Esophagus muscularis mucosa (tissue), 4 donors: ENCODE data around the gene PRCP. TPM values are rescaled to one million over a fixed set of nuclear protein-coding genes. Genes with fewer than 3 reads are reported as not detected.
"Not testable (repeated sequence)": the region's sequence is repeated elsewhere in the genome, so short reads cannot be mapped to it uniquely, and the experiment has no call there.

ENCODE experiments used
- DNase-seq: peaks from one replicate; pipeline ENCODE4 v3.0.0-alpha.2; 2017; ENCODE audit errors: extremely low spot score
- H3K27ac ChIP-seq, 4 donors: fragments of 200-600 bp; sonication (generic); replicated peaks in 1 of 4; 1 replicate in 3 of 4; 2 replicates in 1 of 4; pipeline ENCODE4 v1.5.1; 2016 to 2019; ENCODE audit warnings: mild to moderate bottlenecking in 1 of 4
- H3K27me3 ChIP-seq, 4 donors: fragments of 200-600 bp; sonication (generic); one replicate each; pipeline versions ENCODE4 v1.5.1 to v1.6.0; 2016 to 2019
- H3K36me3 ChIP-seq, 4 donors: fragments of 200-600 bp; sonication (generic); one replicate each; pipeline ENCODE4 v1.5.1; 2016 to 2019
- H3K4me1 ChIP-seq, 4 donors: fragments of 200-600 bp; sonication (generic); one replicate each; pipeline ENCODE4 v1.5.1; 2016 to 2019
- H3K4me3 ChIP-seq, 4 donors: fragments of 200-600 bp; sonication (generic); 1 replicate in 2 of 4; 2 replicates in 2 of 4; pipeline ENCODE4 v1.5.1; 2016 to 2019; ENCODE audit warnings: mild to moderate bottlenecking in 4 of 4, moderate library complexity in 1 of 4
- H3K9me3 ChIP-seq, 4 donors: fragments of 200-600 bp; sonication (generic); 1 replicate in 3 of 4; 2 replicates in 1 of 4; pipeline ENCODE4 v1.5.1; 2016 to 2019
- CTCF ChIP-seq, 3 experiments: fragments of 200-600 bp in 2 of 3; fragments of 450-650 bp in 1 of 3; sonication (generic) in 2 of 3; IDR thresholded peaks; one replicate each; pipeline ENCODE4 v1.5.1; 2017 to 2019; ENCODE audit warnings: antibody characterized with exemption in 3 of 3, mild to moderate bottlenecking in 2 of 3, moderate library complexity in 1 of 3
- EP300 ChIP-seq: sonication (generic); formaldehyde crosslinking; IDR thresholded peaks from one replicate; pipeline ENCODE4 v1.6.1; 2017; ENCODE audit warnings: antibody characterized with exemption
- POLR2A ChIP-seq: fragments of 450-650 bp; IDR thresholded peaks from one replicate; pipeline ENCODE4 v1.6.1; 2017; ENCODE audit warnings: antibody characterized with exemption, moderate library complexity, mild to moderate bottlenecking, low read depth
- POLR2AphosphoS5 ChIP-seq, 2 donors: sonication (generic); formaldehyde crosslinking; IDR thresholded peaks; one replicate each; pipeline ENCODE4 v1.6.1; 2017; ENCODE audit warnings: antibody characterized with exemption in 2 of 2
- WGBS: methylation state at CpG from one replicate; pipeline ENCODE4 v1.1.5; 2018; 5-methylcytosine and 5-hydroxymethylcytosine counted together
- intact Hi-C: fragments of 100-400 bp; cut with DNase I; formaldehyde crosslinking; loops from one replicate; pipeline ENCODE4 v1.15.1; 2023
- total RNA-seq, 4 donors: library from RNA; depleted of rRNA; stranded (reverse); fragments of >200 nt; gene quantifications; one replicate each; pipeline versions ENCODE4 v1.1.0 to v1.2.1, GENCODE V29; 2016

PRCP gene
- total RNA-seq, 4 donors from 2014 or later = 29.1 to 46.2 (median 35.0) TPM

GRCh38 chr11:82924522-82925224 is 24.4 kb upstream of the PRCP start:
- H3K36me3 ChIP-seq = no peaks in the 10 kb centered on the region
- H3K4me3 ChIP-seq = no peak overlapping the region
- H3K4me1 ChIP-seq = no peaks in the 10 kb centered on the region
- no peak for DNase-seq
- TF ChIP-seq POLR2A (no peak), CTCF (IDR thresholded peaks at IDR 0.05) (no peak), POLR2AphosphoS5 (IDR thresholded peaks at IDR 0.05) (no peak), EP300 (no peak)
- 87% methylated on average over 5 of the region's 5 CpGs for WGBS
- H3K9me3 ChIP-seq = no peaks in the 10 kb centered on the region
- intact Hi-C loops = loop anchor here (5.0 kb wide), 1 partner anchor 148 kb away; the partner anchor contains the start of gene RAB30
- H3K27me3 ChIP-seq = no peaks in the 10 kb centered on the region
- H3K27ac ChIP-seq = no peak overlapping the region

GRCh38 chr11:82922396-82923173 is 22.4 kb upstream of the PRCP start:
- H3K27ac ChIP-seq, DNase-seq, H3K9me3 ChIP-seq, H3K4me3 ChIP-seq, H3K36me3 ChIP-seq, intact Hi-C loops, H3K4me1 ChIP-seq, H3K27me3 ChIP-seq: not testable (repeated sequence)
- 81% methylated on average over 6 of the region's 8 CpGs for WGBS

- H3K27ac ChIP-seq, H3K4me1 ChIP-seq, H3K36me3 ChIP-seq, DNase-seq, H3K27me3 ChIP-seq, H3K4me3 ChIP-seq, H3K9me3 ChIP-seq, intact Hi-C loops: not testable (repeated sequence)
- WGBS = 66% methylated on average over 3 of the region's 3 CpGs
These were observed 20.0 kb upstream of the PRCP start for GRCh38 chr11:82920227-82920626.

GRCh38 chr11:82919786-82920185 is 19.6 kb upstream of the PRCP start:
- H3K4me3 ChIP-seq, DNase-seq, H3K4me1 ChIP-seq, H3K9me3 ChIP-seq, H3K27ac ChIP-seq, intact Hi-C loops, H3K36me3 ChIP-seq, H3K27me3 ChIP-seq: not testable (repeated sequence)
- over 99% methylated on average over 10 of the region's 10 CpGs for WGBS

GRCh38 chr11:82909015-82909640 is 8.9 kb upstream of the PRCP start:
- Histone ChIP-seq H3K4me1 (peaks cover 0 to 6% (median 0%) of the 10 kb centered on the region in 4 donors), H3K36me3 (no peaks in the 10 kb centered on the region), H3K9me3 (peaks cover 0 to 4% (median 0%) of the 10 kb centered on the region in 4 donors), H3K27me3 (no peaks in the 10 kb centered on the region), H3K4me3 (no peak overlapping the region), H3K27ac (no peak overlapping the region)
- TF ChIP-seq POLR2A = no peak
- TF ChIP-seq CTCF (IDR thresholded peaks at IDR 0.05) = no peak
- no peak for TF ChIP-seq EP300
- no peak for TF ChIP-seq POLR2AphosphoS5 (IDR thresholded peaks at IDR 0.05)
- DNase-seq = no peak
- intact Hi-C loops = no loop called here
- 90% methylated on average over 7 of the region's 7 CpGs for WGBS

- H3K4me1 ChIP-seq = peaks cover 0 to 6% (median 0%) of the 10 kb centered on the region in 4 donors
- DNase-seq = no peak
- H3K27ac ChIP-seq = no peak overlapping the region
These were observed 8.1 kb upstream of the PRCP start for GRCh38 chr11:82908311-82908710.

More at GRCh38 chr11:82908311-82908710, 8.1 kb upstream of the PRCP start:
- H3K36me3 ChIP-seq = no peaks in the 10 kb centered on the region
- TF ChIP-seq POLR2A (no peak), EP300 (no peak), POLR2AphosphoS5 (IDR thresholded peaks at IDR 0.05) (no peak), CTCF (IDR thresholded peaks at IDR 0.05) (no peak)
- H3K27me3 ChIP-seq = no peaks in the 10 kb centered on the region
- peaks cover 0 to 4% (median 0%) of the 10 kb centered on the region in 4 donors for H3K9me3 ChIP-seq
- H3K4me3 ChIP-seq = no peak overlapping the region
- intact Hi-C loops = no loop called here
